Kidney epithelial cell (primary cell): Measurements from ENCODE around the gene CD177. TPM values are rescaled to one million over a fixed set of nuclear protein-coding genes. Genes with fewer than 3 reads are reported as not detected.

Experiments used
- DNase-seq: peaks from one replicate; pipeline ENCODE4 v3.0.0-alpha.2; 2010; ENCODE audit warnings: low read depth
- H3K27me3 ChIP-seq: 2 replicates; pipeline ENCODE4 v1.6.0; 2011; ENCODE audit warnings: low read length; ENCODE audit not compliant: control insufficient read depth, insufficient read depth
- H3K36me3 ChIP-seq: 2 replicates; pipeline ENCODE4 v1.5.1; 2011; ENCODE audit warnings: low read length; ENCODE audit not compliant: control insufficient read depth, insufficient read depth
- H3K4me3 ChIP-seq: 2 replicates; pipeline ENCODE4 v1.5.1; 2011; ENCODE audit warnings: low read depth, mild to moderate bottlenecking, control low read depth, low read length
- CTCF ChIP-seq: IDR thresholded peaks from 2 replicates; pipeline ENCODE4 v1.5.1; 2011; ENCODE audit warnings: mild to moderate bottlenecking, moderate library complexity, low read length, control low read depth, inconsistent platforms; ENCODE audit not compliant: insufficient read depth, poor library complexity, severe bottlenecking
- total RNA-seq: library from RNA; depleted of rRNA; stranded (reverse); fragments of >200 nt; gene quantifications from 2 replicates; pipeline ENCODE4 v1.2.3, GENCODE V29; 2015

The CD177 gene
- 0.13 and 0.27 TPM in 2 replicates for total RNA-seq

- Histone ChIP-seq H3K36me3 (no peaks in the 10 kb centered on the region), H3K4me3 (no peak within 1 kb of the TSS), H3K27me3 (peaks cover 11% of the 10 kb centered on the region)
- TF ChIP-seq CTCF, result no peak
- DNase-seq, result no peak
These were observed at the start of gene CD177 for GRCh38 chr19:43353606-43354304. Gene CD177 (plus strand): TSS chr19:43353686. CDS start chr19:43353715, 29 bp downstream.

GRCh38 chr19:43305642-43306041 lies 47.8 kb upstream of the CD177 start:
- Histone ChIP-seq H3K36me3 (no peaks in the 10 kb centered on the region), H3K27me3 (no peaks in the 10 kb centered on the region), H3K4me3 (no peak overlapping the region)
- no peak for DNase-seq
- TF ChIP-seq CTCF, result no peak

GRCh38 chr19:43306097-43306496 lies 47.4 kb upstream of the CD177 start:
- no peaks in the 10 kb centered on the region for H3K36me3 ChIP-seq
- no peak overlapping the region for H3K4me3 ChIP-seq
- DNase-seq, result no peak
- no peaks in the 10 kb centered on the region for H3K27me3 ChIP-seq
- TF ChIP-seq CTCF, result no peak

- no peak for TF ChIP-seq CTCF
- no peak overlapping the region for H3K4me3 ChIP-seq
- DNase-seq, result no peak
- H3K36me3 ChIP-seq, result no peaks in the 10 kb centered on the region
- H3K27me3 ChIP-seq, result no peaks in the 10 kb centered on the region
These were observed 45.2 kb upstream of the CD177 start for GRCh38 chr19:43308244-43308815.

GRCh38 chr19:43309466-43309865 lies 44.0 kb upstream of the CD177 start:
- Histone ChIP-seq H3K4me3 (no peak overlapping the region), H3K27me3 (no peaks in the 10 kb centered on the region), H3K36me3 (no peaks in the 10 kb centered on the region)
- TF ChIP-seq CTCF, result no peak
- DNase-seq, result no peak

- H3K36me3 ChIP-seq, result no peaks in the 10 kb centered on the region
- no peaks in the 10 kb centered on the region for H3K27me3 ChIP-seq
- TF ChIP-seq CTCF, result no peak
- H3K4me3 ChIP-seq, result no peak overlapping the region
- DNase-seq, result no peak
These were observed 43.3 kb upstream of the CD177 start for GRCh38 chr19:43310221-43310620.
